CD4-positive, alpha-beta T cell treated with Interleukin-21 for 1 hour (primary cell): ENCODE results near the gene WIPF2.

Source experiments
- DNase-seq: peaks from one replicate; pipeline ENCODE4 v3.0.0-alpha.2; 2020

Gene WIPF2

GRCh38 chr17:40316571-40317344 is 97.7 kb downstream of the WIPF2 start:
- no peak for DNase-seq

- DNase-seq, result peak; percentile 58
These were observed 98.3 kb downstream of the WIPF2 start for GRCh38 chr17:40317345-40317873.

GRCh38 chr17:40317880-40318829 is 99.1 kb downstream of the WIPF2 start:
- DNase-seq, result peak; percentile 93

GRCh38 chr17:40318830-40319391 is 99.8 kb downstream of the WIPF2 start:
- peak; percentile 46 for DNase-seq

GRCh38 chr17:40319651-40320540 is 100.8 kb downstream of the WIPF2 start:
- DNase-seq, result peak; percentile 89

- peak; percentile 76 for DNase-seq
These were observed 101.8 kb downstream of the WIPF2 start for GRCh38 chr17:40320756-40321523.

- peak; percentile 48 for DNase-seq
These were observed 102.4 kb downstream of the WIPF2 start for GRCh38 chr17:40321524-40321929.

- no peak for DNase-seq
These were observed 102.9 kb downstream of the WIPF2 start for GRCh38 chr17:40321961-40322357.

GRCh38 chr17:40322358-40323315 is 103.5 kb downstream of the WIPF2 start:
- DNase-seq, result peak; percentile 97

GRCh38 chr17:40323391-40324381 is 104.6 kb downstream of the WIPF2 start:
- DNase-seq, result peak; percentile 93

GRCh38 chr17:40325156-40326013 is 106.3 kb downstream of the WIPF2 start:
- peak; percentile 67 for DNase-seq

GRCh38 chr17:40326014-40326831 is 107.1 kb downstream of the WIPF2 start:
- DNase-seq, result peak; percentile 83

- no peak for DNase-seq
These were observed 107.7 kb downstream of the WIPF2 start for GRCh38 chr17:40326832-40327199.

- no peak for DNase-seq
These were observed 108.2 kb downstream of the WIPF2 start for GRCh38 chr17:40327244-40327729.

- no peak for DNase-seq
These were observed 108.8 kb downstream of the WIPF2 start for GRCh38 chr17:40327735-40328385.

- DNase-seq, result no peak
These were observed 109.3 kb downstream of the WIPF2 start for GRCh38 chr17:40328386-40328766.
